HG02973 (cell line): ENCODE data around the gene TSN.

Source experiments
- ATAC-seq: cut with Tn5 transposase; IDR thresholded peaks from one replicate; pipeline ENCODE4 v1.9.1; 2021; ENCODE audit warnings: moderate library complexity; ENCODE audit not compliant: unreplicated experiment

TSN gene

DNA sequence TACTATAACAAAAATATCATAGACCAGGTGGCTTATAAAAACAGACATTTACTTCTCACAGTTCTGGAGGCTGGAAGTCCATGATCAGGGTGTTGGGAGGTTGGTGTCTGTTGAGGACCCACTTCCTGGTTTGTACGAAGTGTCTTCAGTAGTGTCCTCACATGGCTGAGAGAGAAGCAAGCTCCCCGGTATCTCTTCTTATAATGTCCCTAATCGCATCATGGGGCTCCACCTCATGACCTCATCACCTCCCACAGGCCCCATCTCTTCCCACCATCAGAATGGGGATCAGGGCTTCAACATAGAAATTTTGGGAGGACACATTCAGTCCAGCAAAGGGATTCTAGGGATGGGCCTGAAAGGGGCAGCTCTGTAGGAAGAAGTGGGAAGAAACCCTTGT lies 14.0 kb upstream of the TSN start:
- no peak for ATAC-seq

DNA sequence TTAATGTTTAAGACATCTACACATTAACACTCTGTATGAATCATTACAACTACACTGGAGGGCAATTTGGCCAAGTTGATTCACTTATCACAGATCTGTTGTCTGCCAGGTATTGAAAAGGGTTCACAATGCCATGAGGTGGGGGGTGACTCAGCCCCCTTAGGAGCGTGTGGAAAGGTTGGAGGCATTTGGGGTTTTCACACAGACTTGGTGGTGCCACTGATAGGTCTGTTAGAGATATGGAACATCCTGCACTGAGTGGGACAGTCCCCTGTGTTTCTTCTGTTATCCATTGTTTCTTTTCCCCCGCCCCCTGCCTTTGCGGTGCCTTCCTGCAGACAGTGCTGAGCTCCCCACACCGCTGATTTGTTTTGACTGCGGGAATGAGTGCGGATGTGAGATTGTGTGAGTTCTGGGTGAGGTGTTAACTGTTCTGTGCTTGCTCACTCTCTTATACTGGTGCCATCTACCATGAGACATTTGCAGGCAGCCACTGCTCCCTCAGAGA lies 9.3 kb upstream of the TSN start:
- no peak for ATAC-seq

- ATAC-seq = no peak
These were observed 7.2 kb upstream of the TSN start for GRCh38 chr2:121748202-121748601.

DNA sequence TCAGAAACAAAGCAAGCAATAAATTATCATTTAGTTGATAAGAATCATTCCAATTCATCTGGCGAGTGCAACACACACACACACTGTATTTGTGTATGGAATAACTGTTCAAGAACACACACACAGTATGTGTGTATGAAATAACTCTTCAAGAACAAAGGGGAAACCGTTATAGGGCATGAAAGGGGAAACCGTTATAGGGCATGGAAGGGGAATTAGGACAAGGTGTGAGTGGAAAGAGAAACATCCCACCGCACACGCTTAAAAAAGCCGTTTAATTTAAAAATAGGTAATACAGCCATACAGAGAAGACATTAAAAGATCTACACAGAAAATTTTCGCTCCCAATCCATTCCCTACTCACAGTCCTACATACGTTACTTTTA lies 607 bp upstream of the TSN start:
- no peak for ATAC-seq

DNA sequence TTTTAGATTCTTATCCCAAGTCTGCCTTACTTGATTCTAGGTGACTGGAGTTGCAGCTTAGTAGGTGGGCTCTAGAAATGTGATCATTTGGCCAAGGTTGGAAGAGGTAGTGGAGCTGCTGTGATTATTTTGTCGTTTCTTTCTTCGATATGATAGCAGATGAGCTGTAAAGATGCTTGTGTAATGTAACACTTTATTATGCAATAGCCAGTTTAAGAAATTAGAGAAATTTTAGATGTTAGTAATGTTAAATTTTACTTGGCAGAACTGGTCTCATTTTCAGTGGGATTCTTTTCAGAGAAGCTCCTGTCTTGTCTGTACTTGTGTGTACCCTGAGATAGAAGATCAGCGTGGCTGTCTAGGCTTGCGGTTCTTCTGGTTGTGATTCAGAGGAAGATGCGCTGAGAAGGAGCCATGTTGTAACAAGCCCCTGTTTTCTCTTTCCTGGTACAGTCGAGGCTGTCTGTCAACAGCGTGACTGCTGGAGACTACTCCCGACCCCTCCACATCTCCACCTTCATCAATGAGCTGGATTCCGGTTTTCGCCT lies 9.3 kb downstream of the TSN start:
- ATAC-seq = no peak

GRCh38 chr2:121766624-121767023 lies 11.2 kb downstream of the TSN start:
- ATAC-seq = no peak

- no peak for ATAC-seq
These were observed 12.8 kb downstream of the TSN start for GRCh38 chr2:121768143-121768755.

- ATAC-seq = no peak
These were observed 16.7 kb downstream of the TSN start for GRCh38 chr2:121771976-121772742.

GRCh38 chr2:121774235-121774634 lies 18.8 kb downstream of the TSN start:
- no peak for ATAC-seq

GRCh38 chr2:121776361-121776760 lies 20.9 kb downstream of the TSN start:
- ATAC-seq = no peak

GRCh38 chr2:121776885-121777698 lies 21.6 kb downstream of the TSN start:
- no peak for ATAC-seq

GRCh38 chr2:121777699-121778058 lies 22.2 kb downstream of the TSN start:
- ATAC-seq = no peak

DNA sequence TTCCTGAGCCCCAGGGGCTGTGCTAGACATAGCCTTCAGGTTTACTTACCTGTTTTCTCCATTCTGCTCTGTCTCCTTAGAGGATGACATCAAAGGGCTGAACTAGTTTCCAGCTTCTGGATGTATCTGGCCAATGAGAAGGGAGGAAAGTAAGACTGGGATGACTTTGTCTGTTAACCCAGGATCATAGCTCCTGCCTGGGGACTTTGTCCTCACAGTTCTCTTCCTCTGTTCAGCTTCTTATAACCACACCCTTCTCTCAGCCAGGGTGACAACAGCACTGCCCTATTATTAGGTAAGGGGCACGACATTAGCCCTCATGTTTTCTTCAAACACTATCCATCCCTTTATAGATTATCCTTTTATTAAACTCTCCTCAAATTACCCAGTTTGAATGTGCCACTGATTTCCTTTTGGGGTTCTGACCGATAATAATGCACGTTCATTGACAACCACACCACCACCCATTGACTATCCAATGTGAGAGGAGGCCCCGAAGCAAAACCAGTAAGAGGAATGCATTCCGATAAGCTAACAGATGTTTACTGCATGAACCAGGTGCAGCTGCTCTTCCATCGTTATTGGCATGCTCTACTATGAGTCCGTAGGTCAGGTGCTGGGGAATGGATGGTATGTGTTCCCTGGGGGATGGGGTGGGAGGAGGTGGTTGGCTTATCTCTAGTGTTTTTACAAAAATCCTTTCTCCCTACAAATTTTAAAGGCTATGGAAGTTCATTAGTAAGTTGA lies 23.5 kb downstream of the TSN start:
- ATAC-seq = no peak

DNA sequence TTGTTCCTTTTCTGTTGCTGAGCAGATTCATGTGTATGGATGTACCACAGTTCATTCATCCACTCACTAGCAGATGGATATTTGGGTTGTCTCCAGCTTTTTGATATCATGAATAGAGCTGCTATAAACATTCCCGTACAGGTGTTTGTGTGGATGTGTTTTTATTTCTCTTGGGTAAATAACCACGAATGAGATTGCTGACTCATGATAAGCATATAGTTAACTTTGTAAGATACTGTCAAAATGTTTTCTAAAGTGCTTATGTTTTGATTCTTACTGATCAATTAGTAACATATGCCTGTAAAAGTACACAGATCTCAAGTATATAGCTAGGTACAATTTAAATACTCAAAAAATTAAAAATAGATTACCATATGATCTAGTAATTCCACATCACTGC lies 27.7 kb downstream of the TSN start:
- no peak for ATAC-seq

DNA sequence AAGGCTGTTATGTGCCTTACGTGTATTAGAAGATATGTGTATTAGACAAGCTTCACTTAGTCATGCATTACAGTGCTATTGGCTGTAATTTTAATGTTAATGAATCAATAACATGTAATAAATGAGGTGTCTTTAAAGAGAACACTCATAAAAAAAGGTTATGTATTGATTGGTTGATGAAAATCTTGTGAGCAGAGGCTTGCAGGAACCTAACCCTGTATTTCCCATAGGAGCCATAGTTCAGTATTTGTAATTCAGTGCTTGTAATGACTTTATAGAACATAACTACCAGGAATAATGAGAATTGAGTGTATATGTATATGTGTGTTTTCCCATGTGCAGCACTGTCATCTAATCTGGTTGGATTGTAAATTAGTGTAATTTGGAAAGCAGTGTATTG lies 33.2 kb downstream of the TSN start:
- no peak for ATAC-seq

GRCh38 chr2:121790276-121790956 lies 35.0 kb downstream of the TSN start:
- ATAC-seq = no peak

GRCh38 chr2:121791290-121791689 lies 35.8 kb downstream of the TSN start:
- ATAC-seq = no peak

DNA sequence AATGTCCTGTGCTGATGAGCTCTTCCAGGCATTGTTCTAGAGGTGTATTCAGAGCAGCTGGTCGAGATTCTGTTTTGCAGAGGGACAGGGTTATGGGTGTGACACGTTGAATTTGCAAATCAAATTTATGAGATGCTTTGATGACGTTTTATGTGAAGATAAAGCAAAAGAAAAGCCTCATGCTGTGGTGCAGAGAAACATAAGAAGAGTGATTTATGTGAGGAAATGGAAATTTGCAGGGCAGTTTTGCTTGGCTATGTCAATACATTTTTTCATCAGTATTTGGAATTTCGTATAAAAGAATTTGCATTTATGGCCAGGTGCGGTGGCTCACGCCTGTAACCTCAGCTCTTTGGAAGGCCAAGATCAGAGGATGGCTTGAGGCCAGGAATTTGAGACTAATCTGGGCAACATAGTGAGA lies 36.4 kb downstream of the TSN start:
- ATAC-seq = no peak

GRCh38 chr2:121793816-121794215 lies 38.4 kb downstream of the TSN start:
- no peak for ATAC-seq

DNA sequence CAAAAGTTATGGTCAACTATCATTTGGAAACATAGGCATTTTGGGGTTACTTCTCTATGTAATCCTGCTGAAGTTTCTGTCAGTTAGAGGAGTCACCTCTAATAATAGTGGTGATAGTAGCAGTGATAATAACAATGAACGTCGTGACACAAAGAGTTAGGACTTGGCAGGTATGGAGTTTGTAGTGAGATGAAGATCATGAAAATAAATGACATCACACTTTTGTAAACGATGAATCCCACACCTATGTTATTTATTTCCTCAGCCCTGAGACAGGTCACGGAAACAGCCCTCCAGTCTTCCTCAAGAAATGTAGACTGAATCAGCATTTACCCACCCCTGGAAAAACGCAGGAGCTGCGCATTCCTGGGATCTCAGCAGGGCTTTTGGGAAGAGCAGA lies 38.8 kb downstream of the TSN start:
- ATAC-seq = no peak
